Fibroblast of skin of right quadriceps (primary cell): ENCODE data around the gene NSUN2.

Source experiments
- DNase-seq: peaks from one replicate; pipeline ENCODE4 v3.0.0-alpha.2; 2013

Gene NSUN2

DNA sequence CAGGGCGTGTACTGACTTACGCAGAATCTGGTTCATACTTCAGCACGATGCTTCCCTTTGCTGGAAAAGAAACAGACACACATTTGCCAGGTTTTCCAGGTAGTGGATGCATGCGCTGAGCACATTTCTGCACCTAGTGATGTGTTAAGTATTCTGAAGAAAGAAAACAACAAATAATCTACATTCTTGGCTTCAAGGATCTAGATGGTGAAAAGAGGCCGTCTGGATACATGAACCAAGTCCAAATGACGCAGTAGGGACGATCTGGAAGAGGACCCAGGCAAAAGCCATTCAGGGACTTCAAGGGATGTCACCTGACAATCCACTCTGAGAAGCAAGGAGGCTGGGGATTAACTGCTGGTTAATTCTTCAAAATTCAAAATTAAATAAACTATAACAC lies 30.4 kb downstream of the NSUN2 start:
- no peak for DNase-seq

DNA sequence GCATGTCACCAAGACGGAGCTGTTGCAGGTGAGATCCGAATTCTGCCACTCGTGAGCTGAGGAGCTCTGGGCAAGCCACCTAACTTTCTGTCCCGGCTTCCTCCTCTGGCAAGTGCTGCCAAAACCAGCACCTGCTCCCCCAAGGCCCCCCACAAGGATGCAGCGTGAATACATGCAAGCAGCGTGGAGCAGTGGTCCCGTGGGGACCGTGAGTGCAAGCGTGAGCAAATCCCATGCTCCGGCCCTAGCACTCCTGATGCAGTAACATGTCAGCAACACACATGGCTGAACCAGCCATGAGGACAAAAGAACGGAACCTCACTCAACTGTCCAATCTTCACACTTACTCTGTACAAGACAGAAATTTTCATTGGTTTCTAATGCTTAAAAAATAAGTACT lies 31.0 kb downstream of the NSUN2 start:
- DNase-seq = no peak

DNA sequence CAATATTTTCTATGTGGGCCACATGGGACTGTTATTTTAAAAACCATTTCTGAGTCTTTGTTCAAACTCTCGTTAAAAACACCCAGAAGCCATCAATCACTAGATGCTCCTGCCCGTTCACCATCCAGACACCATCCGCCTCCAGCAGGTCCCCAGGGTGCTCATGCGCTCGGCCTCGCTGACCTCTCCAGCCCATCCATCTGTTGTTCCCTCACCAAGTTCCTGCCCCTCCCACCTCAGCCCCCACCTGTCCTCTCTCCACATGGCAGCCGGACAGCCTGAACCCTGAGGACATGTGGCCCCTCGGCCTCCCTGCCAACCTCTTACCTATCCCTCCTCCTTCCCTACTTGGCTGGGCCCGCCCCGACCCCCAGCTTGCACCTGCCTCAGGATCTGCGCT lies 31.6 kb downstream of the NSUN2 start:
- DNase-seq = no peak

DNA sequence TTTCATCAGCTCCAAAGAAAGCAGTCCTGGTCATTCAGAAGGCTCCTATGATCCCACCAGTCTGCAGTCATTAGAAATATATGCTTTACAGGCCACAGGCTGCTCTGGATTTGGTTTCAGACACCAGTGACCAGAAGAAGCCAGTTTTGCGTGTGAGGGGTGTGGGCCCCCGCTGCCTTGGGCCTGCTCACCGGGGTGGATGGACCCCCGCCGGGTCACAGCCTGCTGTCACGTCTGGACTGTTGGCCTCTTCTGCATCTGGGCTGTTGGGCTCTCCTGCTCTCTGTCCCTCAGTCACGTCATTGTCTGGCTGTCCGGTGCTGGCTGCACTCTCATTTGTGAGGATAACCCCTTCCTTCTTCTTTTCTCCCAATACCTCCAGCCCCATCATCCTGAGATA lies 33.1 kb downstream of the NSUN2 start:
- DNase-seq = no peak

DNA sequence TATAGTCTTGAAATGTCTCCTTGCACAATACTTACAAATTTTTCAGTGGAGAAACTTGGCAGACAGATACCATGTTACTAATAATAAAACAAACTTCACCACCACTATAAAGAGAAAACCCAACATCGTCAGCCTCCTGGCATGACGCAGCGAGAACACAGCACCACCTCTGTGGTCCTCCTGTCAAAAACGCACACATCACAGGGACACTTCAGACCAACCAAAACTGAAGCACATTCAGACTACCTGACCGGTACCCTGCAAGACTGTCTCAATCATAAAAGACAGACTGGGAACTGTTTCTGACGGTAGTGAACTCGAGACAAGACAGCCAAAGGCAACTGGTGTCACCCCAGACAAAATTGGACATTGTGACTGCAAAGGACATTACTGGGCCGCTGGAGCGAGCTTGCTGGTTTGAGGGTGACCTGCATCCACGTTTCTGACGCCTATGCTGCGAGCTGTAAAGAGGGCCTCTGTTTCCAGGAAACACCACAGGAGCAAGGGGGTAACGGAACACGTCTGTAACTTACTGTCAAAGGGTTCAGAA lies 34.4 kb downstream of the NSUN2 start:
- DNase-seq = peak; percentile 3

DNA sequence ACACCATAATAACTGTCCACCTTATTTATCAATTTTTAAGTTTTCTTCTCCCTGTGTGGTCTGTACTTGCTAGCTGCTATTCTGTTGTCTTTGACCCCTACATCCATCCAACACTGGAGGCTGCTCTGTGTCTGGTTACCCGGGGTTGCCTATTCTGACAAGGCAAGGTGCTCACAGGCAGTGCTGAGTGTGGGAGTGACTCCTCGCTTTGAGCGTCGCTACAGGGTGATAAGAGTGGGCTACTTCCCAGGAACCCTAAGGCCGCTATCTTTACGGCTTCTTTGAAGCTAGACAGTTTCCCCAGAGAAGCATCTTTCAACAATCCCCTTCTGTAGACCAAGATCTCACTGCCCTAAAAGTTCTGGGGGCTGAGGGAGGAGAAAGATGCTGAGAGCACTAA lies 35.3 kb downstream of the NSUN2 start:
- DNase-seq = no peak

DNA sequence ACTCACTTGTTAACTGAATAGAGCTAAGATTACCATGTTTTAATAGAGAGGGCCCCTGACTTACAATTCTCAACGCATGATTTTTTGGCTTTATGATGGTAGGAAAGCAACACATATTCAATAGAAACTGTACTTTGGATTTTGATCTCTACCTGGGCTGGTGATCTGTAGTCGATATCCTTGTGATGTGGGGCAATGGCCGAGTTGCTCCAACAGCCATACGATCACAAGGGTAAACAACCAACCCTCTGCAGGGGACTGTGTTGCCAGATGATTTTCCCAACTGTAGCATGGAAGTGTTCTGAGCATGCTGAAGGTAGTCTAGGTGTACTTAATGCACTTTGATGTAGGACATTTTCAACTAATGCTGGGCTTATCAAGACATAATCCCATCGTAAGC lies 36.5 kb downstream of the NSUN2 start:
- no peak for DNase-seq

DNA sequence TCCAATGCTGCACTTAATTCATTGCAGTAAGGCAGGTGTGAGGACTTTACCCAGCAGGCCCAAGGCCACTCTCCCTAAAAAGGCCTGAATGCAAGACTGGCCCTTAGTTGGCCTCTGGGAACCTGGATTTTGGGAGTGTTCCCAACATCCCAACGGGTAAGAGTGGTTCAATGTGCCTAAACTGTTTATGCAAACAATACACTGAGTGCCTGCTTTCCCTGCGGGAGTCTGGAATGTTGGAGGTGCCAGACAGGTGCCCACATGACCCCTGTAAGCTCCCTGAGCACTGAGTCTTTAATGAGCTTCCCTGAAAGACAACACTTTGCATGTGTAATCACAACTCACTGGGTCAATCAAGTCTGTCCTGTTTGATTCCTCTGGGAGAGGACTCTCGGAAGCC lies 37.4 kb downstream of the NSUN2 start:
- no peak for DNase-seq

DNA sequence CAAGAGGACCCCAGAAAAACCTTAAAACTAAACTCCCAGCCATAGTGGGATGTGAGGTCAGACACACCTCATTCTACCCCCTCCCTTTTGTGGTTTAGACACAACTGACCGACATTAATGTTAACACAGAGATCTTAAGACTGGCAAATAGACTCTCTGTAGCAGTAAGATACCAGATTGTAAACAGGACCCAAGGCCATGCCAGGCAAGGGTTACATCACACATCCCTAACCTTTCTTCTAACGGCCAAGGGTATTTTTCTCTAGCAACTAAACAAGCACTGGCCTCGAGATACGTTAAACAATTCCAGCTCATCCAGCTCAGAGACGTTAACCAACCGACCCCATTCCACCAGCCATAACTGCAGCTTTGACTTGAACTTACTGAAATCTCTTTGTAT lies 38.8 kb downstream of the NSUN2 start:
- DNase-seq = no peak

DNA sequence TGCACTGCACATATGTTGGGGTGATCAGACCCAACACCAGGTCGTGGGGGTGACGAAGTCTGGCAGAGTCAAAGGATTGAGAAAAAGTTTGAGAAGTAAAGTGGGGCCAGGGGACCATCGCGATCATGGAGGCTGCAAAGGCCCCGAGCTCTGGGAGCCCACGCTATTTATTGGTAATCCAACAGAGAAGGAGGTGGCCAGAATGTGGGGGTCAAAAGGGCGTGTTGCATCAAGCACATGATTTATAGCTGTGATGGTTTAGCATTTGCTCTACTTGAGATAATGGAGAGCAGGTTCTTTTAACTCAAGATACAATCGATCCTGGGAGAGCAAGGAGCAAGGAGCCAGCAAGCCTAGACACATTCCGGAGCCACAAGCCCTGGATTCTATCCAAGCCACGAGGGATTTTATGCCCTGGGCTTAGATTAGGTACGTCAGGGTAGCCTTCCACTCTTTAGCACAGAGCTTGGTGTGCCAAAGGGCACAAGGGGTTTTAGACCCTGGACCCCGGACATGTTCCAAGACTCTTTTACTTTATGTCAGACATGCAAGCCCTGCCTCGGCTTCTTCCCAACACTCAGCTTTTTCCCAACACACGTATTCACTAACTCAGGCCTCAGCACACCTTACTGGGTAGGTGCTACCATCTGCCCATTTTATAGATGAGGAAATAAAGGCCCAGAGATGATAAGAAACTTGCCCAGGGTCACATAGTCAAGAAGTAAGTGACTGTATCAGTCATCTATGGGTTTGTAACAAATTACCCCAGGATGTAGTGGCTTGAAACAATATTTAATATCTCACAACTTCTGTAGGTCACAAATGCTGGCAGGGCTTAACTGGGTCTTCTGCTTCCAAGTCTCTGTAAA lies 39.5 kb downstream of the NSUN2 start:
- no peak for DNase-seq

DNA sequence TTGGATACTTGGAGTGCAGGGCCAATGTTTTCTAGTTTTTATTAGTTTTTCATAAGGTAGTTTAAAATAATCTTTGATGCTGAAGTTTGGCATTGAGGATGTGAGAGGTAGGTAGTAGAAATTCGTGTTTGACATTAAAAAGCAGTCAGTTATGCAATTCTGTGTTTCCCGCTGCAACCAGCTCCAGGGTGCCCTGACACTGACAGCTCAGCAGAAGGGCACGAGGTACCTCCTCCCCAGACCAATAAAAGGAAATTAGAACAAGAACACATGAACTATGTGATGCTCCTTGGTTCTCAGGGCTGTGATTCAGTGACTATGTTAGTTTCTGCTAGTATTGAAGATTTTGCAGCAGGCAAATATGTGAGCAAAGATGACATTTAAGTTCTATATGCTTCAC lies 40.2 kb downstream of the NSUN2 start:
- DNase-seq = no peak

DNA sequence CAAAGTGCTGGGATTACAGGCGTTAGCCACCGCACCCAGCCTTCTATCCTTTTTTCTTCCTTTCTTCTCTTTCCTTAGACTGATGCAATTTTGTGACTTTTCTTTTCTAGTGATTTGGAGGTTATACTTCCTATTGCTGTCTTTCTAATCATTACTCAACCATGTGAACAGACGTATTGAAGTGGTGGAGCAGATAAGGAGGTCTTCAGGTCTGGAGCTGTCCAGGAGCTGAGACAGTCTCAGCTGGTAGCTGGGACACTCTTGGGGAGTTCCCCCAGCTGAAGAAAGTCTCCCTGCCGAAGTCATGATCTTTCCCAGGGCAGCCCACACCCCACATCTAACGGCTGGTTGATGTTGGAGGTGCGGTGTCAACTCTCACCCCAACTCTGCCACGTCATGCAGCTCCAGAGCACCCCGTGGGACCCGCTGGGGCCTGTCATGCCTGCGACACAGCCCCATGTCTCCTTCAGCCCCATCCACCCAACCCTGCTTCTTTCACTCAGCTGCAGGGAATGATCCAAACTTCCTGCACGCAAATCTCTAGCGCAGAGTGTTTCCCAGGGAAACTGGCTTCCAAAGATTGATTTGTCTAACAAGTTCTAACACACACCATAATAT lies 41.1 kb downstream of the NSUN2 start:
- no peak for DNase-seq

DNA sequence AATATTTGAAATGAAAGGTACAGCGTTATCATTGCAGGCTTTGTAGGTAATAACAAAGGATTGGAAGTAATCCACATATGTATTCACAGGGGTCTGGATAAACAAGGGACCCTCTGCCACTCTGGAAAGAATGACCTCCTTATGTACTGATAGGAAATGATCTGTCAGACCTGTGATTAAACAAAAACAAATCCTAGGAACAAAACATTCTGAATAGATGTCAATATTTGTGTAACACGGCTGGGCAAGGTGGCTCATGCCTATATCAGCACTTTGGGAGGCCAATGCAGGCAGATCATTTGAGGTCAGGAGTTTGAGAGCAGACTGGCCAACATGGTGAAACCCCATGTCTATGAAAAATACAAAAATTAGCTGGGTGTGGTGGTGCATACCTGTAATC lies 42.3 kb downstream of the NSUN2 start:
- no peak for DNase-seq

DNA sequence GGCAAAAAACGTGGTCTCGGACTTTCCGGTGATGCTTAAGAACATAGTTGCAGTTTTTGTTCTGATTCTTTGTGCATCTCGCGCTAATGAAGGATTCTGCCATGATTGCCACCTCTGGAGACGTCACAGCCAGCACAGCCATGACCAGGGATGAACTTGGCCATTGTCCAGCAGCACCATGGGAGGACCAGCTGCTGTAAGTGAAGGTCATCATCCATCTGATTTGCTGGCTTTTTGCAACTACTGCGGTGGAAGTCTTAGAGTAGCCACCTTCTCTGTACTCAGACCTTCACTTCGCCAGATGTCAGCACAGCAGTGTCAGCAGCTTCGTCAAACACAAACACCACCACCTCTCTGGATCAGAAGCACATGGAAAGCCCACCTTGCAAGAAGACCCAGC lies 45.7 kb downstream of the NSUN2 start:
- DNase-seq = no peak

DNA sequence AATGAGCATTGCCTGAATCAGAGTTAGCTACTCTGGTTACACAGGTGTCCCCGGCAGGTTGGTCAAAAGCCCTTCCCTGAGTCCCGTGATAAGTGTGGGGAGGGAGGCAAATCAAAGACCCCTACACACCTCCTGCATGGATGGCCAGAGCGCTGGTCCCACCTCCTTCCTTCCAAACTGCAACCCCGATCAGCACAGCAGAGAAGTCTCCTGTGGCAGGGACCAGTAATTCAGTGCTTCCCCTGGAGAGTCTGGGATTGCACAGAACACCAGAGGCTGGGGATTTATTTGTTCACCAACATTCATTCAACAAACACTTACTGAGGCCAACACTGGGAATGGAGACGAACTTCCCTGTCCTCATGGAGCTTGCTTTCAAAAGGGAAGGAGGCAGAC lies 46.2 kb downstream of the NSUN2 start:
- no peak for DNase-seq

DNA sequence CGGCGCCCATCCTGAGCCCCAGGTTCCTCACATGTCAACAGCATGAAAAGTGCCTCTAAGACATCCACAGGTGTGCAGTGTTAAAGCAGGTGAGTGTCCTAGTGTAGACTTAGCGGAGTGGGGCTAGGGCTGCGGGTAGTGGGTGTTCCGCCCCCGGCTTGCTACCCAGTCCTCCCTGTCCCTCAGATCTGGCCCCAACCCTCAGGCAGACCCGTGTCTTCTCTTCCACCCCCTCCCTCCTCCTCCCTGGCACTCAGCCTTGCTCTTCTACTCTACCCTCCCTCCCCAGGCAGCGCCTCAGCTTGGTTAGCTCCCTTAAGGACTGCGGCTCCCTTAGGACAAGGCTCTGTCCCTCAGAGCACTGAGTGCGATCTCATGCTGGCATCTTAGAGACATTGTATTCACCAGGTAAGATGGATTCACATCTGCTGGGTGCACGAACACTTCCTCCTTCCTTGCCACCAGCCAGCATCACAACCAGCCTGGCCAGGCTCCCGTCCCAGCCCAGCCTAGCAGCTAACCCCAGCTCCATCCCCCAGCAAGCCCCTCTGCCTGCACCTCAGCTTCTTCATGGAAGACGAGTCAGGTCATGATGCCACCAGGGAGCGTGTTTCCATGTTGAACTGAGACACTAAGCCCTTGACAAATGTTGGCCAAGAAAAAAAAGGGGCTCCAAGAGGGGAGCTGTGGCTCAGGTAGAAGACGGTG lies 46.8 kb downstream of the NSUN2 start:
- no peak for DNase-seq

DNA sequence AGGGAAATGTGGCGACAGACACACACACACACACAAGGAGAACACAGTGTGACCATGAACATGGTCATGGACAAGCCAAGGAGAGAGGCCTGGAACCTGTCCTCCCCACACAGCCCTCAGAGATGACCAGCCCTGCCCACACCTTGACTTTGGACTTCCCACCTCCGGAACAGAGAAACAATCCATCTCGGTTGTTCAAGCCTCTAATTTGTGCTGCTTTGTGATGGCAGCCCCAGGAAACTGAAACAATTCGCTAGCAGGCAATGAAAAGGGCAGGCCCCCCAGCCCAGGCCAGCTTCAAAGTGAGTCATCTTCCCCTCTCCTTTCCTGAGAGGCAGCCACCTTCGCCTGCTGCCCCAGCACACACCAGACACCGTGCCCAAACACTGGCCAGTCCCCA lies 47.7 kb downstream of the NSUN2 start:
- no peak for DNase-seq

DNA sequence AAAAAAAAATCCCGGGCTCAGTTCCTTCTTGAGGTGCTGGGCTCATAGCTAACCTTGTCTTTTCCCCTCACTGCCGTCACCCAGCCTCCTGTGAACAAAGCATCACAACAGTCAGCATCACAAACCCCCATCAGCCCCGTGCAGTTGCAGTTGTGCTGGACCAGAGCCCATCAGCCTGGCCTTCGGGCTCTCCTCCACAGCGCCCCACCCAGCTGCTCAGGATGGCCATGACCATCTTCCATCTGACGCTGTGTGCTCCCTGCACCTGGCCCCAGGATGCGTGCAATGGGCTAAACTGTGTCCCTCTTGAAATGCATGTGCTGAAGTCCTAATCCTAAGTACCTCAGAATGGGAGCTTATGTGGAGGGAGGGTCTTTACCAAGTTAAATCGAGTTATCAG lies 48.1 kb downstream of the NSUN2 start:
- no peak for DNase-seq

DNA sequence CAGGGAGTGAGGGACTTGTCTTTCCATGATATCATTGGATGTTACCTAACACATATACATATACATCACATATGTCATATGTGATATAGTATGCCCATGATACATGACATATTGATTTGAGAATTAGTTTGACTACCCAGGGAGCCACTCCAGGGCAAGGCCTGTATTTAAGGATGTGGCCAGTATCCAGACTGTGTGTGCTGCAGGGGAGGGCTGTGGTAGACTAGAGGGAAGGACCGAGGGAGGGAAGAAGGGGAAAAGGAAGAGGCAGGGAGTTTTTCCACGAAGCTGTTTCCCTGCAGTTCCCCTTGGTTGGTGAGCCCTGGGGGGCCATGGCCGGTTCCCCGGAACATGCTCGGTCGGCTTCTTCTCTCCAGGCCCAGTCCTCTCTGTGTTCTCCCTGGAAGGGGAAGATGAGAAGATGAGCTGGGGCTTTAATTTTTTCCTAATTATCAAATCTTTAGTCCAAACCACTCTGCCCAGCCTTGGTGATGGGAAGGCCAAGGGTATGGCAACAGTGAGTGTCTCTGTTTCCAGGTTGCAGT lies 48.7 kb downstream of the NSUN2 start:
- DNase-seq = no peak

DNA sequence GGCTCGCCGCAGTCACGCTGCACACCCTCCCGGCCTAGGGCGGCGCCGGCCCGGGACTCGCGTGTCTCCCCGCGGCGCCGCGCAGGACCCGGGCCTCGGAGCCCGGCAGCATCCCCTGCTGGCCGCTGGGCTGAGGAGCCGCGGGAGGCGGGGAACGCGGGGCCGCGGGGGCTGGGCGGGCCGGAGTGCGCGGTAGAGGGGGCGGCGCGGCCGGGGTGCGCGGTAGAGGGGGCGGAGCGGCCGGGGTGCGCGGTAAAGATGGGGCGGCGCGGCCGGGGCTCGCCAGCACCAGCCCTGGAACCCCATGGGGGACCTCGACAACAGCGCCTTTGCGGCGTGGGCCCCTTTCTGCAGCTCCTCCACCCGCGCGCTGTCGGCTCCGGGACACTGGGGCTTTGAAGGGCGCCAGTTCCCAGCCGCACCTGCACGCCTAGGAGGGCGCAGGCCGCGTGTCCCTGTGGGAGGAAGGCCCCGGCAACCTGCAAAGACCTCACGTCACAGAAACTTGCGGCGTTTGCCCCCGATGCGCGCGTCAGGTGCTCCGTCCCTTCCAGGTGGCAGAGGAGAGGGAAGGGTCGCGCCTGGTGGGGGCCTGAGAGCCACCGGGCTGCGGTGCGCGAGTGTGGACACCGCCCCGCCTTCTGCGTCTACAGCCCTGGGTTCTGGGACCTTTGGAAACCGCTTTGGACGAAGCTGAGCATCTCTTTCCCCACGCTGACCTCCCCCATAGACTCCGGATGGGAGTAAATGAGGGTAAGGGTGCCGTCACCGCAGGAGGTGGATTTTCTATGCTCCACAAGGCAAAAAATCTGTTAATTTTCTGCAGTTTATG lies 49.6 kb downstream of the NSUN2 start:
- DNase-seq = peak; percentile 8

DNA sequence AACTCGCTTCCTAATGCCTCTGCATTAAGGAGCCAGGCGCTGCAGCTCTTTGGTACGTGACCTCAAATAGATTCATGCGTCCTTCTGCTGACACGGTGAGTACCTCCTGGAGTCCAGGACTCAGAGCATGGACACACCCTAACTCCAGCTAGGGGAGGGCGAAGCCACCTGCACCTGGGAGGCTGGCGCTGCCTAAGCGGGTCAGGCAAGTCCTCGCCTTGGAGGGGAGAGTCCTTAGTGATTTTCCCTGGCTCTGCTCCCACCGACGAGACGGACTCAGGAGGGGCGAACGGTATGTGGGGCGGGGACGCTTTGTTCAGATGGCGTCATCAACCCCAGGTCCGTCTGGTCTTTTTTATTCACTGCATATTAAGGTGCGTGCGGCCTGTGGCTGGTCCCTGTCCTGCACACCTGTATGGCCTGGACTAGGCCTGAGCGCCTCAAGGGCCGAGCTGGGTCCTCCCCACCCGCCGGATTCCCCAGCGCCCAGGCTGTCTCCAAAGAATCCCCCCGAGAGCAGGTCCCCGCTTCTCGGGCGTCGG lies 50.3 kb downstream of the NSUN2 start:
- no peak for DNase-seq
